ENCODE data around the gene SNW1.

DNA sequence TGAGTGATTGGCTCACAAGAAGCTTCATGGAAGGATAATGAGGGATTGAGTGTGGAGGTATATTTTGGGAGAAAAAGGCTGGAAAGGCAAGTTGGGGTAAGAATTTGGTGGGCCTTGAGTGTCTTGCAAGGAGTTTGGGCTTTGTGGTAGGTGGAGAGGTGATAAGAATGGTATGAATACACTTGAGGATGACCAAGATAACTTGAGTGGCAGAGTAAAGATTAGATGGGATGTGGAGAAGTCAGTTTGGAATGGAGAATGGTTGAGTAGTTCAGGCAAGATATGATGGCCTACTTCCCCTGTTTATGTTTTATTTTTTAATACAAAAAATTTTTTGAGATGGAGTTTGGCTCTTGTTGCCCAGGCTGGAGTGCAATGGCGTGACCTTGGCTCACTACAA is 48.1 kb upstream of the SNW1 start:
- TF ChIP-seq CTCF (conservative IDR thresholded peaks at IDR 0.05; ENCODE audit: low read length) (no peak), EZH2phosphoT487 (IDR thresholded peaks at IDR 0.05; ENCODE audit: borderline replicate concordance) (no peak)
